OCI-LY7 (cell line): ENCODE data around the gene PTPRCAP.

Experiments used
- CTCF ChIP-seq: fragments of 200-600 bp; sonication (generic); conservative IDR thresholded peaks from 2 replicates; pipeline ENCODE4 v1.5.1; 2014; ENCODE audit warnings: mild to moderate bottlenecking, antibody characterized with exemption, low read length, moderate library complexity, mixed read lengths
- EZH2phosphoT487 ChIP-seq: fragments of 200-600 bp; sonication (generic); IDR thresholded peaks from 2 replicates; pipeline ENCODE4 v1.6.1; 2018; ENCODE audit warnings: low read depth, borderline replicate concordance, mild to moderate bottlenecking, mixed run types, antibody characterized with exemption, low read length, moderate library complexity, mixed read lengths

- TF ChIP-seq CTCF: peak; percentile 72
- TF ChIP-seq EZH2phosphoT487: no peak
Observed at GRCh38 chr11:67439321-67440228, 2.1 kb upstream of the PTPRCAP start.
